BLaER1 treated with 17β-estradiol and CSF1 and Interleukin-3, amounts not matched to agents 10 nM and 100 nM (cell line): ENCODE results near the gene CACNA2D3.

ENCODE experiments used
- H3K27ac ChIP-seq, 11 experiments: shearing (Covaris generic); formaldehyde crosslinking; 2 replicates each; pipeline ENCODE4 v1.8.1; 2022
- H3K27me3 ChIP-seq, 11 experiments: shearing (Covaris generic); formaldehyde crosslinking; 2 replicates each; pipeline ENCODE4 v1.8.1; 2022
- H3K36me3 ChIP-seq, 11 experiments: shearing (Covaris generic); formaldehyde crosslinking; 2 replicates each; pipeline ENCODE4 v1.8.1; 2022
- H3K4me1 ChIP-seq, 10 experiments: shearing (Covaris generic); formaldehyde crosslinking; 2 replicates each; pipeline ENCODE4 v1.8.1; 2022
- H3K4me2 ChIP-seq, 11 experiments: shearing (Covaris generic); formaldehyde crosslinking; 2 replicates each; pipeline ENCODE4 v1.8.1; 2022
- H3K4me3 ChIP-seq, 10 experiments: shearing (Covaris generic); formaldehyde crosslinking; 2 replicates each; pipeline ENCODE4 v1.8.1; 2022
- H3K9ac ChIP-seq, 11 experiments: shearing (Covaris generic); formaldehyde crosslinking; 2 replicates each; pipeline ENCODE4 v1.8.1; 2022
- H3K9me3 ChIP-seq, 11 experiments: shearing (Covaris generic); formaldehyde crosslinking; replicated peaks in 1 of 11; 2 replicates each; pipeline ENCODE4 v1.8.1; 2022
- H4K20me1 ChIP-seq, 11 experiments: shearing (Covaris generic); formaldehyde crosslinking; 2 replicates each; pipeline ENCODE4 v1.8.1; 2022
- Cebpa-rat ChIP-seq, 11 experiments: shearing (Covaris generic); IDR thresholded peaks; 2 replicates each; pipeline ENCODE4 v1.8.1; 2022

The CACNA2D3 gene

GRCh38 chr3:54427941-54428871 lies 305.9 kb downstream of the CACNA2D3 start:
- no peak for TF ChIP-seq Cebpa-rat (IDR thresholded peaks at IDR 0.05)
- H3K4me2 ChIP-seq: no peak overlapping the region
- H3K4me1 ChIP-seq: peaks cover 0 to 6% (median 0%) of the 10 kb centered on the region in 10 experiments; a peak in 2 of 20 replicates
- no peaks in the 10 kb centered on the region for H3K27me3 ChIP-seq
- H3K9me3 ChIP-seq: no peaks in the 10 kb centered on the region
- H3K27ac ChIP-seq: no peak overlapping the region
- no peak overlapping the region for H3K4me3 ChIP-seq
- H3K36me3 ChIP-seq: no peaks in the 10 kb centered on the region
- no peaks in the 10 kb centered on the region for H4K20me1 ChIP-seq
- no peak overlapping the region for H3K9ac ChIP-seq

- H3K36me3 ChIP-seq: no peaks in the 10 kb centered on the region
- no peaks in the 10 kb centered on the region for H3K4me1 ChIP-seq
- H3K9ac ChIP-seq: no peak overlapping the region
- no peak for TF ChIP-seq Cebpa-rat (IDR thresholded peaks at IDR 0.05)
- no peaks in the 10 kb centered on the region for H3K27me3 ChIP-seq
- H3K4me3 ChIP-seq: no peak overlapping the region
- H4K20me1 ChIP-seq: no peaks in the 10 kb centered on the region
- H3K4me2 ChIP-seq: no peak overlapping the region
- H3K9me3 ChIP-seq: no peaks in the 10 kb centered on the region
- no peak overlapping the region for H3K27ac ChIP-seq
Observed at GRCh38 chr3:54432975-54433374, 310.6 kb downstream of the CACNA2D3 start.

- H3K36me3 ChIP-seq: no peaks in the 10 kb centered on the region
- TF ChIP-seq Cebpa-rat (IDR thresholded peaks at IDR 0.05): no peak
- no peaks in the 10 kb centered on the region for H3K4me1 ChIP-seq
- no peak overlapping the region for H3K4me3 ChIP-seq
- H3K27me3 ChIP-seq: no peaks in the 10 kb centered on the region
- H3K9me3 ChIP-seq: no peaks in the 10 kb centered on the region
- H4K20me1 ChIP-seq: no peaks in the 10 kb centered on the region
- H3K4me2 ChIP-seq: no peak overlapping the region
- H3K9ac ChIP-seq: no peak overlapping the region
- H3K27ac ChIP-seq: no peak overlapping the region
Observed at GRCh38 chr3:54433846-54434245, 311.5 kb downstream of the CACNA2D3 start.

- Histone ChIP-seq H3K9me3 (no peaks in the 10 kb centered on the region), H3K36me3 (no peaks in the 10 kb centered on the region), H3K27ac (no peak overlapping the region), H3K27me3 (no peaks in the 10 kb centered on the region), H3K4me3 (no peak overlapping the region), H3K9ac (no peak overlapping the region), H3K4me2 (no peak overlapping the region), H3K4me1 (no peaks in the 10 kb centered on the region), H4K20me1 (no peaks in the 10 kb centered on the region)
- no peak for TF ChIP-seq Cebpa-rat (IDR thresholded peaks at IDR 0.05)
Observed at GRCh38 chr3:54434756-54435155, 312.4 kb downstream of the CACNA2D3 start.

GRCh38 chr3:54437271-54437670 lies 314.9 kb downstream of the CACNA2D3 start:
- no peak overlapping the region for H3K9ac ChIP-seq

GRCh38 chr3:54443561-54444161 lies 321.3 kb downstream of the CACNA2D3 start:
- Histone ChIP-seq H3K4me2 (peak overlapping the region; percentile 59 to 92 (median 77)), H3K4me1 (peaks cover 18 to 55% (median 48%) of the 10 kb centered on the region in 10 experiments), H3K27me3 (no peaks in the 10 kb centered on the region), H3K9me3 (no peaks in the 10 kb centered on the region), H4K20me1 (no peaks in the 10 kb centered on the region), H3K36me3 (no peaks in the 10 kb centered on the region), H3K27ac (peak overlapping the region; percentile 12 to 79 (median 72); a peak in 19 of 22 replicates), H3K9ac (peak overlapping the region in 8 of 11 experiments; percentile 3 to 56 (median 48); a peak in 8 of 22 replicates), H3K4me3 (peak overlapping the region in 1 of 10 experiments; percentile 6; a peak in 1 of 20 replicates)
- TF ChIP-seq Cebpa-rat (IDR thresholded peaks at IDR 0.05): peak; percentile 74 to 97 (median 91); a peak in 21 of 22 replicates

More at GRCh38 chr3:54437271-54437670, 314.9 kb downstream of the CACNA2D3 start:
- no peak for TF ChIP-seq Cebpa-rat (IDR thresholded peaks at IDR 0.05)
- Histone ChIP-seq H3K4me2 (no peak overlapping the region), H3K36me3 (no peaks in the 10 kb centered on the region), H3K4me3 (no peak overlapping the region), H3K9me3 (no peaks in the 10 kb centered on the region), H3K27ac (no peak overlapping the region), H4K20me1 (no peaks in the 10 kb centered on the region), H3K4me1 (peaks cover 0 to under 1% (median 0%) of the 10 kb centered on the region in 10 experiments; a peak in 1 of 20 replicates), H3K27me3 (no peaks in the 10 kb centered on the region)

GRCh38 chr3:54445630-54446029 lies 323.3 kb downstream of the CACNA2D3 start:
- no peak for TF ChIP-seq Cebpa-rat (IDR thresholded peaks at IDR 0.05)
- Histone ChIP-seq H3K27me3 (no peaks in the 10 kb centered on the region), H3K9ac (no peak overlapping the region), H3K4me2 (peak overlapping the region in 8 of 11 experiments; percentile 18 to 92 (median 68); a peak in 13 of 22 replicates), H3K36me3 (no peaks in the 10 kb centered on the region), H3K9me3 (0 out of 22 replicates have a peak, but pooled peaks cover 0 to 4% (median 0%) of the 10 kb centered on the region in 11 experiments), H4K20me1 (no peaks in the 10 kb centered on the region), H3K4me3 (no peak overlapping the region), H3K27ac (peak overlapping the region in 1 of 11 experiments; percentile 10; a peak in 2 of 22 replicates), H3K4me1 (peaks cover 18 to 55% (median 48%) of the 10 kb centered on the region in 10 experiments)

GRCh38 chr3:54447427-54447826 lies 325.1 kb downstream of the CACNA2D3 start:
- Histone ChIP-seq H3K27me3 (no peaks in the 10 kb centered on the region), H3K4me1 (peaks cover 18 to 53% (median 48%) of the 10 kb centered on the region in 10 experiments), H3K9ac (no peak overlapping the region), H4K20me1 (no peaks in the 10 kb centered on the region), H3K9me3 (peaks cover 0 to 17% (median 9%) of the 10 kb centered on the region in 11 experiments; a peak in 10 of 22 replicates), H3K36me3 (no peaks in the 10 kb centered on the region), H3K4me3 (no peak overlapping the region), H3K4me2 (peak overlapping the region in 9 of 11 experiments; percentile 3 to 83 (median 34); a peak in 15 of 22 replicates), H3K27ac (peak overlapping the region in 6 of 11 experiments; percentile 0 to 41 (median 25); a peak in 6 of 22 replicates)
- TF ChIP-seq Cebpa-rat (IDR thresholded peaks at IDR 0.05): no peak

GRCh38 chr3:54454806-54455205 lies 332.5 kb downstream of the CACNA2D3 start:
- H3K9me3 ChIP-seq: peaks cover 10 to 32% (median 16%) of the 10 kb centered on the region in 11 experiments; a peak in 21 of 22 replicates
- no peak overlapping the region for H3K4me3 ChIP-seq
- H3K27ac ChIP-seq: no peak overlapping the region
- no peak overlapping the region for H3K4me2 ChIP-seq
- H3K27me3 ChIP-seq: no peaks in the 10 kb centered on the region
- no peaks in the 10 kb centered on the region for H4K20me1 ChIP-seq
- no peaks in the 10 kb centered on the region for H3K4me1 ChIP-seq
- H3K36me3 ChIP-seq: no peaks in the 10 kb centered on the region
- no peak for TF ChIP-seq Cebpa-rat (IDR thresholded peaks at IDR 0.05)
- no peak overlapping the region for H3K9ac ChIP-seq
